HG02943 (cell line): Measurements from ENCODE around the gene MR1.
A peak's percentile ranks its signal among the peaks of the same experiment; 100 is the strongest.
"Not testable (repeated sequence)": the region's sequence is repeated elsewhere in the genome, so short reads cannot be mapped to it uniquely, and the experiment has no call there.

Experiments used
- ATAC-seq: cut with Tn5 transposase; IDR thresholded peaks from one replicate; pipeline ENCODE4 v1.9.1; 2021; ENCODE audit warnings: mild to moderate bottlenecking, low read depth, moderate library complexity; ENCODE audit not compliant: unreplicated experiment

MR1 gene

GRCh38 chr1:181028196-181028595 lies 5.6 kb upstream of the MR1 start:
- no peak for ATAC-seq

GRCh38 chr1:181028615-181029014 lies 5.2 kb upstream of the MR1 start:
- ATAC-seq = no peak

GRCh38 chr1:181032535-181032934 lies 1.2 kb upstream of the MR1 start:
- ATAC-seq = no peak

- ATAC-seq = no peak
Measured at GRCh38 chr1:181033128-181033798, 520 bp upstream of the MR1 start.

GRCh38 chr1:181035210-181035609 lies 1.4 kb downstream of the MR1 start:
- not testable (repeated sequence) for ATAC-seq

- no peak for ATAC-seq
Measured at GRCh38 chr1:181036107-181036836, 2.5 kb downstream of the MR1 start.

GRCh38 chr1:181037386-181037785 lies 3.6 kb downstream of the MR1 start:
- ATAC-seq = no peak

GRCh38 chr1:181038399-181038873 lies 4.7 kb downstream of the MR1 start:
- no peak for ATAC-seq

- no peak for ATAC-seq
Measured at GRCh38 chr1:181040284-181040865, 6.6 kb downstream of the MR1 start.

GRCh38 chr1:181043025-181043888 lies 9.5 kb downstream of the MR1 start:
- ATAC-seq = no peak

- ATAC-seq = peak; percentile 66
Measured at GRCh38 chr1:181044449-181044966, 10.7 kb downstream of the MR1 start.

- ATAC-seq = not testable (repeated sequence)
Measured at GRCh38 chr1:181045946-181046345, 12.2 kb downstream of the MR1 start.

- ATAC-seq = no peak
Measured at GRCh38 chr1:181049378-181049777, 15.6 kb downstream of the MR1 start.

GRCh38 chr1:181050922-181051321 lies 17.1 kb downstream of the MR1 start:
- no peak for ATAC-seq

- no peak for ATAC-seq
Measured at GRCh38 chr1:181056560-181056959, 22.8 kb downstream of the MR1 start.

GRCh38 chr1:181057079-181057478 lies 23.3 kb downstream of the MR1 start:
- ATAC-seq = no peak

- ATAC-seq = no peak
Measured at GRCh38 chr1:181059435-181059834, 25.7 kb downstream of the MR1 start.

- no peak for ATAC-seq
Measured at GRCh38 chr1:181060066-181060465, 26.3 kb downstream of the MR1 start.

- not testable (repeated sequence) for ATAC-seq
Measured at GRCh38 chr1:181060947-181061346, 27.2 kb downstream of the MR1 start.

GRCh38 chr1:181061487-181061886 lies 27.7 kb downstream of the MR1 start:
- ATAC-seq = no peak
